Parathyroid adenoma (tissue), 2 donors: ENCODE measurements around the gene SLC36A4.
"Not testable (repeated sequence)": the region's sequence is repeated elsewhere in the genome, so short reads cannot be mapped to it uniquely, and the experiment has no call there.

Experiments used
- H2AFZ ChIP-seq: fragments of 300-600 bp; sonication (generic); one replicate; pipeline ENCODE4 v1.7.0; 2017; ENCODE audit warnings: antibody characterized with exemption, mild to moderate bottlenecking
- H3K27ac ChIP-seq: fragments of 300-600 bp; sonication (generic); one replicate; pipeline ENCODE4 v1.7.0; 2017
- H3K27me3 ChIP-seq: fragments of 300-600 bp; sonication (generic); one replicate; pipeline ENCODE4 v1.7.0; 2017; ENCODE audit warnings: low read length; ENCODE audit not compliant: control insufficient read depth, insufficient read depth
- H3K36me3 ChIP-seq: fragments of 300-600 bp; sonication (generic); one replicate; pipeline ENCODE4 v1.7.0; 2017; ENCODE audit warnings: low read length; ENCODE audit not compliant: control insufficient read depth, insufficient read depth
- H3K4me1 ChIP-seq: fragments of 300-600 bp; sonication (generic); one replicate; pipeline ENCODE4 v1.7.0; 2017; ENCODE audit warnings: control low read depth
- H3K4me2 ChIP-seq: fragments of 300-600 bp; sonication (generic); one replicate; pipeline ENCODE4 v1.7.0; 2017; ENCODE audit warnings: low read length
- H3K4me3 ChIP-seq: fragments of 300-600 bp; sonication (generic); one replicate; pipeline ENCODE4 v1.7.0; 2017; ENCODE audit warnings: low read depth, low read length
- H3K79me2 ChIP-seq: fragments of 300-600 bp; sonication (generic); one replicate; pipeline ENCODE4 v1.7.0; 2017; ENCODE audit warnings: control low read depth
- H3K9ac ChIP-seq: fragments of 300-600 bp; sonication (generic); one replicate; pipeline ENCODE4 v1.7.0; 2017; ENCODE audit warnings: mild to moderate bottlenecking
- H3K9me3 ChIP-seq: fragments of 300-600 bp; sonication (generic); one replicate; pipeline ENCODE4 v1.7.0; 2017; ENCODE audit warnings: low read length; ENCODE audit not compliant: control insufficient read depth
- CTCF ChIP-seq: fragments of 300-600 bp; sonication (generic); IDR thresholded peaks from one replicate; pipeline ENCODE4 v1.7.0; 2017; ENCODE audit warnings: antibody characterized with exemption, mild to moderate bottlenecking
- donor health status: primary hyperparathyroidism.

SLC36A4 gene

GRCh38 chr11:93118276-93118675, 79.5 kb downstream of the SLC36A4 start:
- no peak overlapping the region for H3K27ac ChIP-seq
- no peak overlapping the region for H3K9ac ChIP-seq
- no peak overlapping the region for H2AFZ ChIP-seq
- no peaks in the 10 kb centered on the region for H3K27me3 ChIP-seq
- no peak for TF ChIP-seq CTCF
- no peaks in the 10 kb centered on the region for H3K9me3 ChIP-seq
- H3K4me2 ChIP-seq, result no peak overlapping the region
- H3K36me3 ChIP-seq, result no peaks in the 10 kb centered on the region
- H3K79me2 ChIP-seq, result no peaks in the 10 kb centered on the region
- H3K4me3 ChIP-seq, result no peak overlapping the region
- H3K4me1 ChIP-seq, result no peaks in the 10 kb centered on the region

GRCh38 chr11:93117565-93117964, 80.2 kb downstream of the SLC36A4 start:
- no peak overlapping the region for H3K4me3 ChIP-seq
- H3K27me3 ChIP-seq, result no peaks in the 10 kb centered on the region
- no peak overlapping the region for H3K27ac ChIP-seq
- H3K4me1 ChIP-seq, result no peaks in the 10 kb centered on the region
- H3K36me3 ChIP-seq, result no peaks in the 10 kb centered on the region
- no peak overlapping the region for H3K9ac ChIP-seq
- no peaks in the 10 kb centered on the region for H3K9me3 ChIP-seq
- TF ChIP-seq CTCF, result no peak
- H3K4me2 ChIP-seq, result no peak overlapping the region
- H2AFZ ChIP-seq, result no peak overlapping the region
- H3K79me2 ChIP-seq, result no peaks in the 10 kb centered on the region

GRCh38 chr11:93116641-93117441, 81.0 kb downstream of the SLC36A4 start:
- no peak for TF ChIP-seq CTCF
- H3K79me2 ChIP-seq, result no peaks in the 10 kb centered on the region
- no peaks in the 10 kb centered on the region for H3K27me3 ChIP-seq
- H3K4me3 ChIP-seq, result no peak overlapping the region
- H3K36me3 ChIP-seq, result no peaks in the 10 kb centered on the region
- no peak overlapping the region for H3K4me2 ChIP-seq
- no peak overlapping the region for H3K9ac ChIP-seq
- H3K9me3 ChIP-seq, result no peaks in the 10 kb centered on the region
- no peak overlapping the region for H3K27ac ChIP-seq
- no peaks in the 10 kb centered on the region for H3K4me1 ChIP-seq
- H2AFZ ChIP-seq, result no peak overlapping the region

GRCh38 chr11:93114304-93114703, 83.5 kb downstream of the SLC36A4 start:
- H3K79me2 ChIP-seq, result no peaks in the 10 kb centered on the region
- H3K9me3 ChIP-seq, result no peaks in the 10 kb centered on the region
- no peaks in the 10 kb centered on the region for H3K4me1 ChIP-seq
- no peak overlapping the region for H3K27ac ChIP-seq
- no peak overlapping the region for H3K9ac ChIP-seq
- no peak overlapping the region for H2AFZ ChIP-seq
- no peaks in the 10 kb centered on the region for H3K36me3 ChIP-seq
- H3K4me3 ChIP-seq, result no peak overlapping the region
- TF ChIP-seq CTCF, result no peak
- H3K27me3 ChIP-seq, result no peaks in the 10 kb centered on the region
- H3K4me2 ChIP-seq, result no peak overlapping the region

GRCh38 chr11:93113824-93114223, 84.0 kb downstream of the SLC36A4 start:
- Histone ChIP-seq H3K4me3 (no peak overlapping the region), H3K9me3 (no peaks in the 10 kb centered on the region), H3K36me3 (no peaks in the 10 kb centered on the region), H3K4me2 (no peak overlapping the region), H3K27ac (no peak overlapping the region), H3K9ac (no peak overlapping the region), H3K4me1 (no peaks in the 10 kb centered on the region), H3K27me3 (no peaks in the 10 kb centered on the region), H3K79me2 (no peaks in the 10 kb centered on the region), H2AFZ (no peak overlapping the region)
- TF ChIP-seq CTCF, result no peak

GRCh38 chr11:93111147-93111546, 86.6 kb downstream of the SLC36A4 start:
- not testable (repeated sequence) for H3K9ac ChIP-seq, H3K36me3 ChIP-seq, H3K4me2 ChIP-seq, H3K4me3 ChIP-seq, H3K79me2 ChIP-seq, H3K4me1 ChIP-seq, H3K9me3 ChIP-seq, H2AFZ ChIP-seq, H3K27me3 ChIP-seq, H3K27ac ChIP-seq
